Glutamatergic neuron (in vitro differentiated cells): ENCODE data around the gene TTC34. TPM values are rescaled to one million over a fixed set of nuclear protein-coding genes. Genes with fewer than 3 reads are reported as not detected.

Experiments
- DNase-seq: peaks from one replicate; pipeline ENCODE4 v3.0.0; 2022
- H3K27ac Mint-ChIP-seq: one replicate; pipeline ENCODE4 v1.8.0; 2020; ENCODE audit warnings: mild to moderate bottlenecking, mixed read lengths, inconsistent platforms; ENCODE audit not compliant: unreplicated experiment
- H3K27me3 Mint-ChIP-seq: one replicate; pipeline ENCODE4 v1.8.0; 2020; ENCODE audit warnings: mild to moderate bottlenecking, moderate library complexity, mixed read lengths, inconsistent platforms; ENCODE audit not compliant: unreplicated experiment
- H3K36me3 Mint-ChIP-seq: one replicate; pipeline ENCODE4 v1.8.0; 2020; ENCODE audit warnings: mild to moderate bottlenecking, mixed read lengths, inconsistent platforms; ENCODE audit not compliant: unreplicated experiment
- H3K4me1 Mint-ChIP-seq: one replicate; pipeline ENCODE4 v1.8.0; 2020; ENCODE audit warnings: mild to moderate bottlenecking, low read depth, mixed read lengths, inconsistent platforms; ENCODE audit not compliant: unreplicated experiment
- H3K4me3 Mint-ChIP-seq: one replicate; pipeline ENCODE4 v1.8.0; 2020; ENCODE audit warnings: mild to moderate bottlenecking, mixed read lengths, inconsistent platforms; ENCODE audit not compliant: unreplicated experiment
- H3K9me3 Mint-ChIP-seq: one replicate; pipeline ENCODE4 v1.8.0; 2020; ENCODE audit warnings: mild to moderate bottlenecking, moderate library complexity, mixed read lengths, inconsistent platforms; ENCODE audit not compliant: unreplicated experiment
- total RNA-seq: library from RNA; stranded (reverse); fragmentation: NEBNext Ultra II Directional; extraction: Animal tissue kit (Norgen Biotek cat#: 25700); gene quantifications from one replicate; pipeline ENCODE4 v1.2.1, GENCODE V29; 2021; ENCODE audit not compliant: unreplicated experiment
- TF ChIP-seq, protein P1 (sequence below): fragments of 200-600 bp; sonication (generic); IDR thresholded peaks from one replicate; pipeline ENCODE4 v1.5.0; 2021; ENCODE audit not compliant: partially characterized antibody, unreplicated experiment

Gene TTC34
- total RNA-seq, 1 donor from 2014 or later: 0.74 TPM

- TF ChIP-seq, protein P1, sequence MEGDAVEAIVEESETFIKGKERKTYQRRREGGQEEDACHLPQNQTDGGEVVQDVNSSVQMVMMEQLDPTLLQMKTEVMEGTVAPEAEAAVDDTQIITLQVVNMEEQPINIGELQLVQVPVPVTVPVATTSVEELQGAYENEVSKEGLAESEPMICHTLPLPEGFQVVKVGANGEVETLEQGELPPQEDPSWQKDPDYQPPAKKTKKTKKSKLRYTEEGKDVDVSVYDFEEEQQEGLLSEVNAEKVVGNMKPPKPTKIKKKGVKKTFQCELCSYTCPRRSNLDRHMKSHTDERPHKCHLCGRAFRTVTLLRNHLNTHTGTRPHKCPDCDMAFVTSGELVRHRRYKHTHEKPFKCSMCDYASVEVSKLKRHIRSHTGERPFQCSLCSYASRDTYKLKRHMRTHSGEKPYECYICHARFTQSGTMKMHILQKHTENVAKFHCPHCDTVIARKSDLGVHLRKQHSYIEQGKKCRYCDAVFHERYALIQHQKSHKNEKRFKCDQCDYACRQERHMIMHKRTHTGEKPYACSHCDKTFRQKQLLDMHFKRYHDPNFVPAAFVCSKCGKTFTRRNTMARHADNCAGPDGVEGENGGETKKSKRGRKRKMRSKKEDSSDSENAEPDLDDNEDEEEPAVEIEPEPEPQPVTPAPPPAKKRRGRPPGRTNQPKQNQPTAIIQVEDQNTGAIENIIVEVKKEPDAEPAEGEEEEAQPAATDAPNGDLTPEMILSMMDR: no peak
- Mint-ChIP-seq H3K4me3 (no peak overlapping the region), H3K9me3 (peaks cover 4% of the 10 kb centered on the region), H3K4me1 (no peaks in the 10 kb centered on the region), H3K27me3 (no peaks in the 10 kb centered on the region), H3K36me3 (no peaks in the 10 kb centered on the region), H3K27ac (no peak overlapping the region)
- DNase-seq: no peak
Observed at GRCh38 chr1:2811533-2811918, 10.0 kb upstream of the TTC34 start.

DNA sequence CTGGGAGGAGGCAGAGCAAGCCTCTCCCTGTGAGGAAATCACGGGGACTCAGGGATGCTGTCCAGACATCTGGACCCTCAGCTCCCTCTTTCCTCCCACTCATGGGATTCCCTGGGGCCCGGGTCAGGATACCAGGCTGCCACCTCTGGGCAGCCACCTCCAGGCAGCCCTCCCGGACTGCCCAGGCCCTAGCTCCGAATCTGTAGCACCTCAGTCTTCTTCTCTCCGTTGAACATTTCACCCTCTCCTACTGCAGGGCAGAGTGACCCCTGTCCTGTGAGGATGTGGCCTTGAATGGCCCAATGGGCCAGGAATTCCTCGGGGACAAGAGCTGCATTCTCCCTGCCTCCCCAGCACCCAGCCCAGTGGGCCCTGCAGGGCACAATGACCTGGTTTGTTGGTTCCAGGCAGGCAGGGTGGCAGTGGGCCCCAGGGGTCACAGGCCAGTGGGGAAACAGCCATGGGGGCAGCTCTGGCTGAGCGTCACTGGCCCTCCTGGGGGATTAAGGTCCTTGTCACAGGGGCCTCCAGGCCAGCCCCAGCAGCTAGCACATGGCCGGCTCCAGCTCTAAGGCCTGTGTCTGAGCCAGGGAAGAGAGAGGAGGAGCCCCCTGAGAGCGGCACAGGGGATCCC, 9.5 kb upstream of the TTC34 start:
- Mint-ChIP-seq H3K4me1 (no peaks in the 10 kb centered on the region), H3K9me3 (peaks cover 4% of the 10 kb centered on the region), H3K27ac (no peak overlapping the region), H3K4me3 (no peak overlapping the region), H3K36me3 (no peaks in the 10 kb centered on the region), H3K27me3 (peaks cover 2% of the 10 kb centered on the region)
- TF ChIP-seq, protein P1: no peak
- DNase-seq: no peak

DNA sequence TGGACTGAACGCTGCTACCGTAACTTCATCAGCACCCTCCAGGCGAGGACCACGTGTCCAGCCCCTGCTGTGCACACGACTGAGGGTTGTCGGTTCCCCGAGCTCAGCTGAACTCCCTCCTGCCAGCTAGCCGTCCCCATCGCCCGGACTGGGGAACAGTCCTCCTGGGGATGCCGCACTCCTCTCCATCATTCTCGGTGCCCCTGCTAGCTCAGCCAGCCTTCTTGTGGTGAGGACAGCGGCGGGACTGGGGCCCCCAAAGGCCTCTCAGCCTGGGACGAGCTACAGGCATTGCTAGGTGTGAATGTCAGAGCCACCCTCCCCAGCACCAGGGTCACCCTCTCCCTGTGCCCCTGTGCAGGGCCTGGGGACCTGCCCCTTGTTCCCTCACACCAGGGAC, 8.8 kb upstream of the TTC34 start:
- peaks cover 4% of the 10 kb centered on the region for H3K9me3 Mint-ChIP-seq
- no peak overlapping the region for H3K4me3 Mint-ChIP-seq
- no peaks in the 10 kb centered on the region for H3K36me3 Mint-ChIP-seq
- H3K4me1 Mint-ChIP-seq: no peaks in the 10 kb centered on the region
- peaks cover 2% of the 10 kb centered on the region for H3K27me3 Mint-ChIP-seq
- no peak for DNase-seq
- H3K27ac Mint-ChIP-seq: no peak overlapping the region
- TF ChIP-seq, protein P1: no peak

DNA sequence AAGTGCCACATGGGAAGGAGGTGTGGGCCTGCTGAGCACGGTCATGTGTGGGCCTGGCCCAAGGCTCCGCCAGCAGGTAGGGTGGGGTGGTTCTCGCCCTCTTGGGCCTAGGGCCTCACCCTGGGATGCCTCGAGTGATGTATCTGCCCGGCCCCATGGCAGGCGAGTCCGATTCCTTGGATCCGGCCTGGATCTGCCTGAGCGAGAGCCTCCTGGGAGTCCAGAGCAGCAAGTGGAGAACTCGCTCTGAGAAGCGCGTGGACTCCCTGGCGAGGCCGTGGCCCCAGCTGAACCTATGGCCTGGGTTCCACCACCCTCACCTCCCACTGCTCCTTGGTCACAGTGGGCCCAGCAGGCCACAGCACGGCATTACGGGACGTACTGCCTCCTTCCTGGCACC, 8.2 kb upstream of the TTC34 start:
- no peaks in the 10 kb centered on the region for H3K36me3 Mint-ChIP-seq
- H3K4me1 Mint-ChIP-seq: no peaks in the 10 kb centered on the region
- H3K9me3 Mint-ChIP-seq: peaks cover 4% of the 10 kb centered on the region
- H3K27me3 Mint-ChIP-seq: peaks cover 2% of the 10 kb centered on the region
- TF ChIP-seq, protein P1: no peak
- DNase-seq: no peak
- no peak overlapping the region for H3K27ac Mint-ChIP-seq
- no peak overlapping the region for H3K4me3 Mint-ChIP-seq

GRCh38 chr1:2808831-2809605, 7.5 kb upstream of the TTC34 start:
- H3K27me3 Mint-ChIP-seq: peaks cover 2% of the 10 kb centered on the region
- H3K4me1 Mint-ChIP-seq: no peaks in the 10 kb centered on the region
- H3K27ac Mint-ChIP-seq: no peak overlapping the region

More at GRCh38 chr1:2808831-2809605, 7.5 kb upstream of the TTC34 start:
- DNase-seq: no peak
- TF ChIP-seq, protein P1: no peak
- Mint-ChIP-seq H3K36me3 (no peaks in the 10 kb centered on the region), H3K4me3 (no peak overlapping the region), H3K9me3 (peaks cover 4% of the 10 kb centered on the region)
